H1 (cell line): ENCODE results near the gene PDE4B. TPM values are rescaled to one million over a fixed set of nuclear protein-coding genes. Genes with fewer than 3 reads are reported as not detected.
A peak's percentile ranks its signal among the peaks of the same experiment; 100 is the strongest.

Experiments used
- CTCF ChIA-PET: fragments of 300-600 bp; sonication (Branson Sonifier 250); formaldehyde crosslinking; loops from one replicate; lab custom pipeline; 2021; ENCODE audit not compliant: partially characterized antibody; lab: Charles Lee
- POLR2A ChIA-PET: fragments of 300-600 bp; sonication (Branson Sonifier 250); formaldehyde crosslinking; loops from one replicate; lab custom pipeline; 2021; ENCODE audit warnings: inconsistent platforms; ENCODE audit not compliant: partially characterized antibody; lab: Charles Lee
- DNase-seq, 2 experiments: peaks; one replicate each; pipeline versions ENCODE4 v3.0.0 to v3.0.0-alpha.2; 2010 to 2022; ENCODE audit warnings: low spot score in 2 of 2, low read depth in 1 of 2, mixed read lengths in 1 of 2
- FAIRE-seq: peaks from 2 replicates; lab custom pipeline; 2011; peaks lifted over from hg19 to GRCh38; lab: Jason Lieb, UNC
- H2AFZ ChIP-seq: 2 replicates; pipeline ENCODE4 v1.8.1; 2012; ENCODE audit warnings: low read length, inconsistent platforms
- H2AK5ac ChIP-seq: 2 replicates; pipeline ENCODE4 v1.6.1; 2013; ENCODE audit warnings: low read depth, low read length
- H2BK120ac ChIP-seq: replicated peaks from 2 replicates; pipeline ENCODE3; 2013; ENCODE audit warnings: low read depth, low read length, inconsistent platforms
- H2BK12ac ChIP-seq: 2 replicates; pipeline ENCODE4 v1.6.1; 2013; ENCODE audit warnings: low read depth, low read length
- H2BK15ac ChIP-seq: 2 replicates; pipeline ENCODE4 v1.6.1; 2013; ENCODE audit warnings: low read length
- H2BK20ac ChIP-seq: 2 replicates; pipeline ENCODE4 v1.6.1; 2013; ENCODE audit warnings: low read length
- H2BK5ac ChIP-seq: 2 replicates; pipeline ENCODE4 v1.6.1; 2013; ENCODE audit warnings: low read depth, low read length
- H3K14ac ChIP-seq: 2 replicates; pipeline ENCODE4 v1.6.1; 2013; ENCODE audit warnings: inconsistent platforms; ENCODE audit not compliant: insufficient read length
- H3K18ac ChIP-seq: 2 replicates; pipeline ENCODE4 v1.6.1; 2013; ENCODE audit warnings: low read length; ENCODE audit errors: extremely low read depth
- H3K23ac ChIP-seq: 2 replicates; pipeline ENCODE4 v1.6.1; 2013; ENCODE audit warnings: inconsistent platforms; ENCODE audit not compliant: insufficient read length
- H3K23me2 ChIP-seq: 2 replicates; pipeline ENCODE4 v1.6.1; 2013; ENCODE audit warnings: low read depth, low read length
- H3K27ac ChIP-seq: 2 replicates; pipeline ENCODE4 v1.6.1; 2011; ENCODE audit warnings: low read depth, low read length, inconsistent platforms
- H3K27me3 ChIP-seq, 4 experiments: replicated peaks in 1 of 4; 1 replicate in 1 of 4; 2 replicates in 3 of 4; pipeline versions ENCODE4 v1.6.1 to v1.8.1; 2011 to 2013; ENCODE audit warnings: low read length in 3 of 4, mild to moderate bottlenecking in 3 of 4, inconsistent platforms in 2 of 4, mixed read lengths in 2 of 4, moderate library complexity in 1 of 4; ENCODE audit not compliant: control insufficient read depth in 3 of 4, insufficient read depth in 3 of 4; ENCODE audit errors: extremely low read depth in 1 of 4
- H3K36me3 ChIP-seq, 4 experiments: 2 replicates each; pipeline versions ENCODE4 v1.6.1 to v1.8.1; 2011 to 2013; ENCODE audit warnings: mild to moderate bottlenecking in 4 of 4, low read length in 3 of 4, moderate library complexity in 2 of 4, control low read depth in 1 of 4, inconsistent platforms in 1 of 4; ENCODE audit not compliant: insufficient read depth in 4 of 4, control insufficient read depth in 2 of 4
- H3K4ac ChIP-seq: replicated peaks from 2 replicates; pipeline ENCODE3; 2013; ENCODE audit warnings: low read length, low read depth, mixed read lengths, inconsistent platforms; ENCODE audit not compliant: insufficient read length
- H3K4me1 ChIP-seq, 4 experiments: replicated peaks in 1 of 4; 1 replicate in 1 of 4; 2 replicates in 3 of 4; pipeline versions ENCODE4 v1.6.1 to v1.8.1; 2011 to 2013; ENCODE audit warnings: low read length in 3 of 4, inconsistent platforms in 2 of 4, mixed read lengths in 1 of 4; ENCODE audit not compliant: insufficient read depth in 4 of 4, control insufficient read depth in 3 of 4
- H3K4me2 ChIP-seq, 2 experiments: 2 replicates each; pipeline versions ENCODE4 v1.6.1 to v1.8.1; 2011 to 2013; ENCODE audit warnings: low read depth in 2 of 2, low read length in 2 of 2, control low read depth in 1 of 2, inconsistent platforms in 1 of 2, mild to moderate bottlenecking in 1 of 2; ENCODE audit not compliant: insufficient read depth in 1 of 2
- H3K4me3 ChIP-seq, 4 experiments: fragments of 200-600, 300-600 bp in 1 of 4; sonication (generic), shearing (Covaris generic), sonication (Bioruptor Twin) in 1 of 4; 2 replicates each; pipeline versions ENCODE4 v1.5.1 to v1.8.1; 2011 to 2016; ENCODE audit warnings: low read length in 4 of 4, low read depth in 3 of 4, control low read depth in 2 of 4, inconsistent platforms in 2 of 4, mild to moderate bottlenecking in 2 of 4, mixed read lengths in 1 of 4, moderate library complexity in 1 of 4; ENCODE audit not compliant: insufficient read depth in 2 of 4; ENCODE audit errors: extremely low read depth in 1 of 4
- H3K56ac ChIP-seq: replicated peaks from 2 replicates; pipeline ENCODE3; 2013; ENCODE audit warnings: low read depth, mild to moderate bottlenecking, mixed read lengths, low read length, inconsistent platforms; ENCODE audit not compliant: insufficient read length
- H3K79me1 ChIP-seq: 2 replicates; pipeline ENCODE4 v1.6.1; 2013; ENCODE audit warnings: low read depth, low read length, control low read depth
- H3K79me2 ChIP-seq, 2 experiments: 2 replicates each; pipeline versions ENCODE4 v1.6.1 to v1.8.1; 2012 to 2013; ENCODE audit warnings: low read length in 2 of 2, mild to moderate bottlenecking in 2 of 2, inconsistent platforms in 1 of 2; ENCODE audit not compliant: insufficient read depth in 2 of 2, control insufficient read depth in 1 of 2
- H3K9ac ChIP-seq, 4 experiments: replicated peaks in 1 of 4; 1 replicate in 1 of 4; 2 replicates in 3 of 4; pipeline versions ENCODE4 v1.6.1 to v1.8.1; 2011 to 2013; ENCODE audit warnings: low read depth in 3 of 4, low read length in 3 of 4, control low read depth in 2 of 4, mild to moderate bottlenecking in 2 of 4, moderate library complexity in 2 of 4, inconsistent platforms in 1 of 4; ENCODE audit errors: extremely low read depth in 1 of 4
- H3K9me3 ChIP-seq, 2 experiments: 2 replicates each; pipeline versions ENCODE4 v1.6.1 to v1.8.1; 2012 to 2013; ENCODE audit warnings: mild to moderate bottlenecking in 2 of 2, moderate library complexity in 2 of 2, control low read depth in 1 of 2, inconsistent platforms in 1 of 2, low read depth in 1 of 2, low read length in 1 of 2, mixed read lengths in 1 of 2; ENCODE audit not compliant: insufficient read depth in 2 of 2
- H4K20me1 ChIP-seq, 2 experiments: replicated peaks in 1 of 2; 2 replicates each; pipeline versions ENCODE3 to v1.8.1; 2011 to 2013; ENCODE audit warnings: inconsistent platforms in 2 of 2, low read length in 2 of 2, mild to moderate bottlenecking in 1 of 2; ENCODE audit not compliant: insufficient read depth in 2 of 2, control insufficient read depth in 1 of 2
- H4K5ac ChIP-seq: 2 replicates; pipeline ENCODE4 v1.6.1; 2013; ENCODE audit warnings: low read length, low read depth, mixed read lengths, inconsistent platforms; ENCODE audit not compliant: insufficient read length
- H4K8ac ChIP-seq: 2 replicates; pipeline ENCODE4 v1.8.0; 2013; ENCODE audit warnings: mild to moderate bottlenecking, moderate library complexity, low read length, inconsistent platforms; ENCODE audit not compliant: insufficient read depth; ENCODE audit errors: extremely low read depth
- H4K91ac ChIP-seq: replicated peaks from 2 replicates; pipeline ENCODE3; 2013; ENCODE audit warnings: low read length, mixed read lengths, inconsistent platforms; ENCODE audit not compliant: insufficient read length
- CHD1 ChIP-seq: IDR thresholded peaks from 2 replicates; pipeline ENCODE4 v1.6.1; 2012; ENCODE audit warnings: low read depth, low read length, improper control_type of control experiment
- CHD2 ChIP-seq: IDR thresholded peaks from 2 replicates; pipeline ENCODE4 v1.6.1; 2012; ENCODE audit warnings: low read length, improper control_type of control experiment
- EZH2 ChIP-seq: fragments of 200-600 bp; sonication (generic); IDR thresholded peaks from 2 replicates; pipeline ENCODE4 v1.7.1; 2012; ENCODE audit warnings: low read depth, mild to moderate bottlenecking, moderate library complexity, low read length, inconsistent platforms; ENCODE audit not compliant: severe bottlenecking
- JUND ChIP-seq: IDR thresholded peaks from 2 replicates; pipeline ENCODE4 v1.6.1; 2011; ENCODE audit warnings: mild to moderate bottlenecking, improper control_type of control experiment, low read length
- RFX5 ChIP-seq: IDR thresholded peaks from 2 replicates; pipeline ENCODE4 v1.6.1; 2011; ENCODE audit warnings: low read depth, low read length, improper control_type of control experiment, borderline replicate concordance
- RNF2 ChIP-seq: fragments of 200-900, 300-1000 bp; sonication (generic); IDR thresholded peaks from 2 replicates; pipeline ENCODE4 v1.7.1; 2016; ENCODE audit warnings: borderline replicate concordance, low read depth, mild to moderate bottlenecking, antibody characterized with exemption, low read length; ENCODE audit not compliant: poor library complexity, severe bottlenecking; ENCODE audit errors: missing control alignments
- SUZ12 ChIP-seq: fragments of 200-600 bp; sonication (generic); IDR thresholded peaks from 2 replicates; pipeline ENCODE4 v1.6.1; 2012; ENCODE audit warnings: mild to moderate bottlenecking, inconsistent platforms, low read length, moderate library complexity, mixed read lengths
- WGBS, 2 experiments: shearing (Covaris generic) in 1 of 2; methylation state at CpG; one replicate each; pipeline versions ENCODE4 v1.1.6 to v1.1.7; 2013 to 2015; ENCODE audit warnings: low lambda C conversion rate in 2 of 2, mixed read lengths in 2 of 2, inconsistent platforms in 1 of 2, low coverage in 1 of 2, missing lambda C conversion rate in 1 of 2; ENCODE audit not compliant: insufficient replicate concordance in 2 of 2, insufficient coverage in 1 of 2, insufficient read length in 1 of 2; ENCODE audit errors: extremely low coverage in 1 of 2, missing lambda C conversion rate in 1 of 2; 5-methylcytosine and 5-hydroxymethylcytosine counted together
- polyA plus RNA-seq, 7 experiments: library from polyadenylated mRNA; depleted of rRNA in 3 of 7; stranded (reverse) in 5 of 7; unstranded in 2 of 7; fragments of >200 nt in 5 of 7; fragments of 200-250 nt in 2 of 7; gene quantifications; 1 replicate in 5 of 7; 2 replicates in 1 of 7; 4 replicates in 1 of 7; pipeline versions ENCODE4 v1.2.1 to v1.2.3, GENCODE V29; 2011 to 2013; ENCODE audit warnings: missing spikeins in 2 of 7, mixed read lengths in 2 of 7
- total RNA-seq: library from RNA; stranded (reverse); fragmentation: NEBNext Ultra II Directional; extraction: Animal tissue kit (Norgen Biotek cat#: 25700); gene quantifications from 2 replicates; pipeline ENCODE4 v1.2.1, GENCODE V29; 2021
- TF ChIP-seq, protein P1 (sequence below): IDR thresholded peaks from 2 replicates; pipeline ENCODE4 v1.6.1; 2012; ENCODE audit warnings: inconsistent platforms

PDE4B gene
- total and polyA plus RNA-seq, 2 of the 8 experiments (the other 6 are each of a cell fraction or from before 2014, with no cell fraction given): 5.0 to 15.1 TPM

DNA sequence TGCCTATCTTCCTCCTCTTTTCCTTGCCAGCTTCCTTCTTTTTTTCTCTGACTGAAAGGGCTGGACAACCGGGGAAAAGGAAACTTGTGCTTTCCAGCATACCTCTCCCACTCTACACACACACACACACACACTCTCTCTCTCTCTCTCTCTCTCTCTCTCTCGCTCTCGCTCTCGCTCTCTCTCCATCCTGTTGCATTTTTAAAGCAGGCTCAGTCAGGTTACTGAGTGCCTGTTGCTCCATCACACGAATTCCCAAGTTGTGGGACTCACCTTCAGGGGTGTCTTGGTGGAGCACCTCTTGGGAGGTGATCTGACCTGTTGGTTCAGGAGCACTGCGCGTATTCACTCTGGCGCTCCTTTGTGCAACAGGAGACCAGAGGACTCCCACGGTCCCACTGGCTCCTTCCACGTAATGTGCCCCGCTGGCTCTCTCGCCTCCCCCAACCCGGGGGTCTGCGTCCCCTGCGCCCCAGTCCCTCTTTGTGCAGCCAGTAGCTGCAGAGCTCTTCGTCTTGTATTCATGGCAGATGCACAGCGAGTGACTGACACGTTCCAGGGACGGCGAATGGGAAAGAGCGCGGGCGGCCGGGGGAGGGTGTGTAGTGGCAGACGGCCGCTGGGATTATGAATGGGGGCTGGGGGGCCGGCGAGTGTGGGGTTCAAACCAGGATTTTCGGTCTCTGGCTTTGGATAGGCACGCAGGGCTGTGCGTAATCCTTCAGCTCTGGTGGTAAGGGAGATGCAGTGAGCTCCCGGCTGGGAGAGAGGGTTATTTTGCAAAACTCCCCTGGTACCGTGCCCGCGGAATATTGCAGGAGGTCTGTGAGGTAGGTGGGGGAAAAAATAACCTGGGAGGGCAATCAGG is 660 bp upstream of the PDE4B start:
- WGBS, 2 experiments: 8% methylated on average over 34 of the region's 35 CpGs; no CpG with 5 or more reads in 1 of the 2 experiments
- CTCF ChIA-PET: interaction anchor here (0.6 to 1.8 kb wide), 8 partner anchors 15 to 645 kb away, joined by 3 to 5 read pairs (median 4); no protein-coding TSS in a partner anchor
- H3K27me3 ChIP-seq: peaks cover 22 to 48% (median 38%) of the 10 kb centered on the region in 4 experiments
- peaks cover 16% of the 10 kb centered on the region for H3K23me2 ChIP-seq
- H3K18ac ChIP-seq: no peak overlapping the region
- no peak overlapping the region for H4K91ac ChIP-seq
- H3K27ac ChIP-seq: no peak overlapping the region
- no peak overlapping the region for H4K5ac ChIP-seq
- TF ChIP-seq CHD1 (no peak), SUZ12 (peak; percentile 15; the same call in 1 of the 2 replicates), CHD2 (no peak), RNF2 (peak; percentile 58), JUND (peak; percentile 63), EZH2 (peak; percentile 53), RFX5 (no peak)
- TF ChIP-seq, protein P1, sequence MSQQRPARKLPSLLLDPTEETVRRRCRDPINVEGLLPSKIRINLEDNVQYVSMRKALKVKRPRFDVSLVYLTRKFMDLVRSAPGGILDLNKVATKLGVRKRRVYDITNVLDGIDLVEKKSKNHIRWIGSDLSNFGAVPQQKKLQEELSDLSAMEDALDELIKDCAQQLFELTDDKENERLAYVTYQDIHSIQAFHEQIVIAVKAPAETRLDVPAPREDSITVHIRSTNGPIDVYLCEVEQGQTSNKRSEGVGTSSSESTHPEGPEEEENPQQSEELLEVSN: peak; percentile 26; the same call in 1 of the 2 replicates
- H3K4me3 ChIP-seq: peak overlapping the region; percentile 45 to 65 (median 61)
- H3K4me2 ChIP-seq: peak overlapping the region; percentile 99
- H3K4ac ChIP-seq: no peak overlapping the region
- POLR2A ChIA-PET: interaction anchor here (0.5 kb wide), 1 partner anchor 566 kb away, joined by 3 read pairs; no protein-coding TSS in a partner anchor
- H3K56ac ChIP-seq: no peak overlapping the region
- H2BK120ac ChIP-seq: no peak overlapping the region
- H4K20me1 ChIP-seq: peaks cover 1 to 2% of the 10 kb centered on the region in 2 experiments
- H2BK15ac ChIP-seq: no peak overlapping the region
- FAIRE-seq: no peak
- no peak overlapping the region; the same call in 1 of the 2 replicates for H2AFZ ChIP-seq
- H3K9ac ChIP-seq: no peak overlapping the region
- H3K23ac ChIP-seq: no peak overlapping the region
- no peaks in the 10 kb centered on the region for H3K79me2 ChIP-seq
- peak overlapping the region; percentile 12; the same call in 1 of the 2 replicates for H4K8ac ChIP-seq
- H2BK20ac ChIP-seq: no peak overlapping the region
- no peak overlapping the region for H2AK5ac ChIP-seq
- no peak overlapping the region for H2BK5ac ChIP-seq
- no peak overlapping the region for H3K14ac ChIP-seq
- H3K4me1 ChIP-seq: peaks cover 0 to 5% (median 2%) of the 10 kb centered on the region in 4 experiments; a peak in 5 of 7 replicates
- H2BK12ac ChIP-seq: no peak overlapping the region
- no peaks in the 10 kb centered on the region for H3K79me1 ChIP-seq
- DNase-seq: peak in 1 of 2 experiments; percentile 66
- H3K36me3 ChIP-seq: no peaks in the 10 kb centered on the region
- H3K9me3 ChIP-seq: no peaks in the 10 kb centered on the region
